Type B pancreatic cell (in vitro differentiated cells): ENCODE measurements around the gene CENPVL2. TPM values are rescaled to one million over a fixed set of nuclear protein-coding genes. Genes with fewer than 3 reads are reported as not detected.
A peak's percentile ranks its signal among the peaks of the same experiment; 100 is the strongest.
"Not testable (repeated sequence)": the region's sequence is repeated elsewhere in the genome, so short reads cannot be mapped to it uniquely, and the experiment has no call there.

Source experiments
- DNase-seq: peaks from one replicate; pipeline ENCODE4 v3.0.0; 2021; ENCODE audit warnings: mixed read lengths; ENCODE audit not compliant: unreplicated experiment; ENCODE audit errors: extremely low spot score
- H3K27ac Mint-ChIP-seq: 2 replicates; pipeline ENCODE4 v1.8.0; 2021; ENCODE audit warnings: mild to moderate bottlenecking, mixed read lengths
- H3K27me3 Mint-ChIP-seq: 2 replicates; pipeline ENCODE4 v1.8.0; 2021; ENCODE audit warnings: mixed read lengths
- H3K36me3 Mint-ChIP-seq: 2 replicates; pipeline ENCODE4 v1.8.0; 2021; ENCODE audit warnings: mixed read lengths
- H3K4me1 Mint-ChIP-seq: one replicate; pipeline ENCODE4 v1.8.0; 2021; ENCODE audit warnings: mixed read lengths; ENCODE audit not compliant: unreplicated experiment
- H3K4me3 Mint-ChIP-seq: 2 replicates; pipeline ENCODE4 v1.8.0; 2021; ENCODE audit warnings: mild to moderate bottlenecking, mixed read lengths
- H3K9me3 Mint-ChIP-seq: 2 replicates; pipeline ENCODE4 v1.8.0; 2021; ENCODE audit warnings: mixed read lengths
- CTCF ChIP-seq: fragments of 200-600 bp; sonication (generic); conservative IDR thresholded peaks from 2 replicates; pipeline ENCODE4 v1.5.0; 2021; ENCODE audit warnings: antibody characterized with exemption, mild to moderate bottlenecking
- total RNA-seq: library from RNA; stranded (reverse); gene quantifications from 2 replicates; pipeline ENCODE4 v1.2.1, GENCODE V29; 2021; ENCODE audit warnings: low replicate concordance

The CENPVL2 gene
- total RNA-seq, 1 donor from 2014 or later: 0.85 TPM

- Mint-ChIP-seq H3K27ac (no peak overlapping the region), H3K36me3 (no peaks in the 10 kb centered on the region), H3K4me3 (no peak overlapping the region), H3K4me1 (no peaks in the 10 kb centered on the region), H3K27me3 (peaks cover 21% of the 10 kb centered on the region), H3K9me3 (no peaks in the 10 kb centered on the region)
- TF ChIP-seq CTCF: no peak
- no peak for DNase-seq
These were observed 16.6 kb downstream of the CENPVL2 start for GRCh38 chrX:51665981-51666380.

- Mint-ChIP-seq H3K4me1 (no peaks in the 10 kb centered on the region), H3K9me3 (no peaks in the 10 kb centered on the region)
These were observed 39.3 kb downstream of the CENPVL2 start for GRCh38 chrX:51643377-51643776.

GRCh38 chrX:51641421-51642021, 41.1 kb downstream of the CENPVL2 start:
- Mint-ChIP-seq H3K4me1 (no peaks in the 10 kb centered on the region), H3K27me3 (peaks cover 7% of the 10 kb centered on the region), H3K27ac (no peak overlapping the region), H3K4me3 (no peak overlapping the region), H3K36me3 (no peaks in the 10 kb centered on the region), H3K9me3 (no peaks in the 10 kb centered on the region)
- DNase-seq: no peak
- TF ChIP-seq CTCF: peak; percentile 75

More at GRCh38 chrX:51643377-51643776, 39.3 kb downstream of the CENPVL2 start:
- Mint-ChIP-seq H3K4me3 (no peak overlapping the region), H3K27me3 (peaks cover 7% of the 10 kb centered on the region), H3K36me3 (no peaks in the 10 kb centered on the region), H3K27ac (no peak overlapping the region)
- no peak for DNase-seq
- TF ChIP-seq CTCF: no peak

GRCh38 chrX:51636511-51636910, 46.1 kb downstream of the CENPVL2 start:
- H3K4me1 Mint-ChIP-seq, H3K9me3 Mint-ChIP-seq, H3K36me3 Mint-ChIP-seq, H3K4me3 Mint-ChIP-seq, H3K27me3 Mint-ChIP-seq, DNase-seq, H3K27ac Mint-ChIP-seq: not testable (repeated sequence)

Other genes starting within 250 kb of the CENPVL2 start
- 6.1 and 19.3 TPM in 2 replicates for gene NUDT11, start 186.2 kb downstream of the CENPVL2 start, total RNA-seq
- 2.1 and 2.9 TPM in 2 replicates for gene CENPVL3, start 63.9 kb downstream of the CENPVL2 start, total RNA-seq
- gene CENPVL1, start 27.7 kb upstream of the CENPVL2 start, total RNA-seq: 0.33 and 0.85 TPM in 2 replicates
- 18.8 and 19.2 TPM in 2 replicates for gene GSPT2, start 60.6 kb upstream of the CENPVL2 start, total RNA-seq
- 246 and 278 TPM in 2 replicates for gene MAGED1, start 210.8 kb upstream of the CENPVL2 start, total RNA-seq